HG03196 (cell line): ENCODE measurements around the gene DIS3L2.

ENCODE experiments used
- ATAC-seq: cut with Tn5 transposase; IDR thresholded peaks from one replicate; pipeline ENCODE4 v1.9.1; 2021; ENCODE audit not compliant: unreplicated experiment

The DIS3L2 gene

DNA sequence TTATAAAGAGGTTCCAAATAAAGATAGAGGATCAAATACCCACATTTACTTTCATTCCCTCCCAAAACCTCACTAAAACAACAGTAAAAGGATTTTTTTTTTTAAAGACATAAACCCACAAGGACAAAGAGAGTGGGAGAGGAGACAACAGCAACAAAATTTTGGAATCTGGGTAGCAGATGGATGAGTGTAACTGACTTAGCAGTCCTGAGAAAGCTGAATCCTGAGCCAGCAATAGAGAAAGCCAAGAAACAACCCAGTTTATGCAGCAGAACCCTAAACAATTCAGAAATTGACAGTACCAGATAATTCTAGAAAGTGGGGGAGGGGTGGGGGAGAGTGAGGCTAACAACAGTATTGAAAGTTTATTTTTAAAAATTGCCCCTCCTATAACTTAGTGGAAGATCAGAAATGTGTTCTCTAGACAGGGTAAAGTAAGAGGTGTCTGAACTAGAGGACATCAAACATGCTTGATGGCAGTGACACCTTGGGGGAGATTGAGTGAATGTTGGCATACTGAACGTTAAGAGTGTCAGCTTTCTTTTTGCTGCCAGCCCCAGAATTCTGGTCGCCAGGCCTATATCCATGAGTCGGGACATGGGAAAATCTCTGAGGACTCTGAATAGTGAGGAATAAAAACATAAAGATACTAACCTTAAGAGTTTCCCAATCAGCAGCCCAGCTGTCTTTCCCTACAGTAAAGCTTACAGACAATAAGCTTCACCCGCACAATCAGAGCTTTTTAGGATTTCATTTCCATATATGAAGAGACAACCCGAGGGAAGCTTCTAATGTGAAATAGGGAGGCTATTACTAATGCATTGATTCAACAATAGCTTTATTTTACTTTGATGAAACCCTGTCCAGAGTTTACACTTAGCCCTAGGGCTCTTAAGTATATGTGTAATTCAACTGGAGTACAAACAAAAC lies 289.0 kb downstream of the DIS3L2 start:
- no peak for ATAC-seq

DNA sequence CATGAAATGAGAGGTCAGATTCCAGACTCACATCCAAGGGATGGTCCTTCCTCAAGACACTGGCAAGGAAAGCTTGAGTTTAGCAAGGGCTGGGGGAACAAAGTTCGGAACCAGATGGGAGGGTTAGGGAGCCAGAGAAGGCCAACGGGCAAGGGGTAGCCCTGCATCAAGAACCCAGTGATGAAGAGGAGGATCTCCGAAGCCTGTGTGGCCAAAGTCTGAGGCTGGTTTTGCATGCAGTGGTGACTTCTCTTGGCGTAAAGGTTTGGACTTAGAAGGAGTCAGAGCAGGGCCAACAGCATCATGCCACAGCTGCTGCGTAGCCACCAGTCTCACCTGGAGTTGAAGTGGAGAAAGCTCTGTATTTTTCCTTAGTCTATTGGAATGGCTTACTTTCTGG lies 293.5 kb downstream of the DIS3L2 start:
- ATAC-seq = no peak

DNA sequence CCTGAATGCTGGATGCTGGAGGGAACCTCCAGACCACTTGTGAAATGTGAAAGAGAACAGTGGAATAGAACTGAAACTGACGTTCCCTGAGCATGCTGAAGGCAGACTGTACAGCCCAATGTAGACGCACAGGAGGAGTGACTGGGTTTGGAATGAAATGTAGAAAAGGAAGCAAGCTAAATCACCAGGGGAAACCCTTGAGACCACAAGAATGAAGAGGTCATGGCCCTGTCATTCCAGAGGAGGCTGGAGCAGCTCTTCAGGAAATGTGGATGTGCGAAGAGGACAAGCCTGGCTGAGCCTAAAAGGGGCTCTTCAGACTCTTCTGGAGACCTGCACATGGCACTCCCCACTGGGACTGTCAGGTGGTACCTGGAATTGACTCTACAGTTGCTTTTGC lies 298.6 kb downstream of the DIS3L2 start:
- ATAC-seq = no peak

DNA sequence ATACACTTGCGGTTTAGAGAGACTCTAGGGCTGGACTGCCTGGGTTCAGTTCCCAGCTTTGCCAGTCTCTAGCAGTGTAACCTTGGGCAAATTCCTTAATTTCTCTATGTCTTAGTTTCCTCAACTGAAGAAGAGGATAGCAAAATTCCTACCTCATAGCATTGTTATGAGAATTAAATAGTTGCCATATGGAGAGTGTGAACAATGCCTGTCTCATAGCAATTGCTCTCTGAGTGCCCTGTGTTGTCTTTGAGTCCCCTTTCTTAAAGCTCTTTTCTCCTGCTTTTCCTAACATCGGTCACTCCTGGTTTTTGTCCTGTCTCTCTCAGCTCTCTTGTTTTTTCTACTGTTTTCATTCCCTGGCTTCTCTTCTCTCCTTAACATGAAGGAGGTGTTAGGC lies 300.3 kb downstream of the DIS3L2 start:
- ATAC-seq = no peak

DNA sequence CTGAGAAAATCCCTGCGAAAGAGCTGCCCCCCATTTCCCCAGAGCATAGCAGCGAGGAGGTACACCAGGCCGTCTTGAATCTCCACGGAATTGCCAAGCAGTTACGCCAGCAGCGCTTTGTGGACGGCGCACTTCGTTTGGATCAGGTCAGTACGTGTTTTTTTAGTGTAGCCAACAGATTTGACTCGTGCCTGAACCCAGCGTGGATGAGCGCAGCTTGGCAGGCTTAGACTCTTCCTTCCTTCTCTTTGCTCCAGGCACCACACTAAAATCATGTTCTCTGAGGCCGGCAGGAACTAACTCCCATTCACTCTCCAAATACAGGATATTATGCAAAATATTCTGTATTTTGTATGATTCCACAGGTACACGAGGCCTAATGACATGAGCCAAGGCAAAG lies 301.8 kb downstream of the DIS3L2 start:
- no peak for ATAC-seq

DNA sequence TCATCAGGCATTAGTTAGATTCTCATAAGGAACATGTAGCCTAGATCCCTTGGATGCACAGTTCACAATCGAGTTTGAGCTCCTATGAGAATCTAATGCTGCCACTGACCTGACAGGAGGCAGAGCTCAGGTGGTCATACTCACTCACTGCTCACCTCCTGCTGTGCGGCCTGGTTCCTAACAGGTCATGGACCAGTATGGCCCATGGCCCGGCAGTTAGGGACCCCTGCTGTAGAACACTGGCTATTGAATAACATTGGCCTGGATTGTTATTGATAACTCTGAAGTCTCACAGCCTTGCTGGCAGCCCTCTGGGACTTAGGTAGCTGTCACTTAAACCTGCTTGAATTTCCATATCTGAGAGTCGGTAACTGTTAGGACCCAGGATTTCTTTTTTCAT lies 302.6 kb downstream of the DIS3L2 start:
- ATAC-seq = no peak

DNA sequence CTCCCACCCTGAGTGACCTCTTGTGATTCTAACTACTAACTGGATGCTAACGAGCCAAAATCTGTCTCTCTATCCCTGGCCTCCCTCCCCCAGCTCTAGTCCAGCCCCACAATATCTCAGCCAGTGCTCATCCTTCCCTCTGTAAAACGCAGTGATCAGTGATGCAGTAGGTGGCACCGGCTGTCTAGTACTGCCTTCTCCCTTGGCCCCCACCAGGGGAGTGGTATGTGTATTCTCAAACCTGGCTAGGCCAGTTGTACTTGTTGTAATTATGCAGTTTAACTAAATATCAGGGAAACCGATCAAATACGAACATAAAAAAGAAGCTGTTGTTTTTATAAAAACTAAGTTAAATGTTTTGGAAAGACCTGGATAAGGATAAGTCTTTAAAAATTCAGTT lies 303.8 kb downstream of the DIS3L2 start:
- no peak for ATAC-seq

DNA sequence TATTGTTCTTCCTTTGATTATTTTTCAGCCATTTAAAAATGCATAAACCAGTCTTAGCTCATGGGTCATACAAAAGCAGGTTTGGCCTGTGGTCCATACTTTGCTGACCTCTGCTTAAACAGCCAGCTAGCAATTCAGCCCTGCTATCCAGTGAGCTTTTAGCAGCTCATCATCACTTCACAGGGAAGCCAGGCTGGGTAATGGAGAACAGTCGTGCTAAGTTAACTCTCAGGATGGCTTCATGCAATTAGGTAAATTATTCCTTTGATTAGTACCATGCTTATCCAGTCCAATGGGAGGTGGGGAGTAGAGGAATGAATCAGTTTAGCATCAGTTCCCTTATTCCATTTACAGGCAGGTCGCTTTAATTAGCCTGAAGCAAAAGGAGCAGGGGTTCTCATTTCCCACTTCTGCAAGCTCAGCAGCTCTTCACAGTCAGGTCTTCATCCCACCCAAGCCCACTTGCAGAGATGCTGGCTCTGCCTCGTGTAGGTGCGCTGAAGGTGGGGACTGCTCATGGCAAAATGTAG lies 307.2 kb downstream of the DIS3L2 start:
- no peak for ATAC-seq

DNA sequence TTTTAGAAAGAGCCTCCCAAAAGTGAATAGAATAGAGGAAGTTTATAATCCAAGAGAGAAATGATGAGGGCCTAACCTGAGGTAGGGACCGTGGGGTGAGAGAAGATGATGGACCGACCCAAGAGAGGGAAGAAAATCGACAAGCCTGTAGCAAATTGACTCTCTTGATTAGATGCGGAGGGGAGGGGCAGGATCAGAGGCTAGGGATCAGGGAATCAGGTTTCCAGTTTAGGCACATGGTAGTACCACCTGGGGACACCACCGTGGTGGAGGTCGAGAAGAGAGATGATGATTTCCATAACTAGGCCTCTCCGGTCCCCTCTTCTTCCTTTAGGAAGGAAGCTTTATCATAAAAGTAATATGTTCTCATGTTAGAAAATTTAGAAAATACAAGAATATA lies 308.4 kb downstream of the DIS3L2 start:
- no peak for ATAC-seq

DNA sequence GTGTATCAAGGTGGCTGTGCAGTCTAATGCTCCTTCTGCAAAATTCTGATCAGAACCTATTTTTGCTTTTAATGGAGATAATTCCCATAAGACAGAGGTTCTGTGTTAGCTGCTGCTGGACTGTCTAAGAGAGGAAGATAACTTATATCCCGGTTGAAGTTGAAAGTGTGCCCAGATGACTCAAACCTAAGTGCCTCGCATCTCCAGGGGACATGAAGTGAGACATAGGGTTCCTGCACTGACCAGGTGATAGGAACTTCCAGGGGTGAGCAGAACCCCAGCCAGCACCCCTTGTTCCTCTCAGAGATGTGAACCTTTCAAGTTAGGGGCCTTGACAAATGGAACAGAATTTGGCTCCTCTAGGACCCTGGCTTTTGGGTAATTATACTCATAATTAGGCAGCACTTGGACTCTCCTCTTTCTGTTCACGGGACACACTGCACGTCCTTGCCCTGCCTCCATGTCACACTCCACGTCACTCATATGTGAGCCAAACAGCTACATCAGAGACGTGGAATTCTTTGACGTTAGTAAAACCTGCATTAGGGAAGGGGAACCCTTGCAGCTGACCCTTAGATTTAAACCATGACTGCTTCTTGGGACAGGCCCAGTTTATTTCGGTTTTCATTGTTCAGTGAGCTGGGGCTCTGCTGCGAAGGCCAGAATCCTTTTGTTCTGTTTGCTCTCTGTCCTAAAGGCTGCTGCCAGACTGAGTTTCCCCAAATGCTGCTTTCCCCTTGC lies 312.6 kb downstream of the DIS3L2 start:
- no peak for ATAC-seq

DNA sequence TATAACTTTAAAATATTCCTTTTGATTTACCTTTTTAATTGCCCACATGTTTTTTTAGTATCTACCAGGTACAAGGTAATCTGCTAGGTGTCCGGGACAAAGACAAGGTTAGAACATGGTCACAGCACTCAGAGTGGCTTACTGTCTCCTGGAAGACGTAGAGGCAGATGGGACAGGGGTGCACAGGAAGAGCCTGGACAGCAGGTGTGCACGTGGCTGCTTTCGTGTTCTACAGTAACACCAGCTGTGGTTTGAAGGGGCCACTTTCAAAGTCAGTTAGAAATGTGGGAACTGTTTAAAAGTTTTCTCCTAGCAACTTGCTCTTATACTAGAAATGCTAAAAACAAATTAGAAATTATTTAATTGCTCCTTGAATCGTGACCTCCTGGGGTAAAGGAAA lies 314.2 kb downstream of the DIS3L2 start:
- no peak for ATAC-seq

DNA sequence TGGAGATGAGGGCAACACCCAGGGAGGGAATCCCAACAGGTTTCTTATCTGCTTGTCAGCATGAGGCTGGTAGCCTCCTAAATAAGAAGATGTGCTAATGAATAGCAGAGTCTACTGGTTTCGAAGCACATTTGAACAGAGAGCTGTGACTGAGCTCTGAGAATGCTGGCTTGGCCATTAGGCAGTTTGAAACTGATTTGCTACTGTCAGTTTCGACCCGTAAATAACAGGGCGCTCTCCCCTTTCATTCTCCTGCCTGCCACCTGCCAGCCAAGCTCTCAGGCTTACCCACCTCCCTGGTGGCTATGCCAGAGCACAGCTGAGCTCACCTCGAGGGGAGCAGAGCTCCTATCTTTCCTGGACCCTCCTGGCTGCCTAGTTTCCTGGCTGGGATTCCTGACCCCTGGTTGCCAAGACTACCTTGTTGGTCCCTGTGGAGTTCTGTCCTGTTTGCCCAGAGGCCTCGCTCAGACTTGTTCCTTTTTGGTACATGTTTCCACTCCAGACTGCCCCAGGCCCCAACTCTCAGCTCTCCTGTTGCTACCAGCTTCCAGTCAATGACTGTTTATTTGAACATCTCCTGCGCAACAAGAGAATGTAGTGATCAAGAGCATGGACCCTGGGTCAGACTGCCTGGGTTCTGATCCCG lies 314.7 kb downstream of the DIS3L2 start:
- ATAC-seq = no peak

DNA sequence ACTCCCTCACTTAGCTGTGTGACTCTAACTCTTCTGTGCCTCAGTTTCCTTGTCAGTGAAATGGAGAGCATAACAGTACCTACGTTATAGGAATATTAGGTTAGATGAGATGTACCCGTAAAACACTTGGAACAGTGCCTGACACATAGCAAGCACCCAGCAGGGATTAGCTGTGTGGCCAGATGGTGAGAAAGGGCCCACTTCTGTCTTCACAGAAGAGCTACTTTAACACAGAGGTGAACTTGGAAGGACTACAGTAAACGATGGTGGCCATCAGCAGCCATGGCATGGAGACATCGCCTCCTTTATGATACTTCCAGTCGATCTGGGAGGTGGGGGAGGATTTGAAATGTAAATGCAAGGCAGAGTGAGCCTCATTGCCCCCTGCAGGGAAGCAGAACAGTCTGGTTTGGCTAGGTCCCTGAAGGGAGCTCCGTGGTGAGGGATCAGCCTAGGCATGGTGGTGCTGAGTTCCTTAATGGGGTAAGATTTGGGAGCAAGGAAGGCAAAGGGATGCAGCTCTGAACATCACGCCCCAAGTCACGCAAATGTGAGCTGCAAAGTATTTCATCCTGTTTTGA lies 315.3 kb downstream of the DIS3L2 start:
- no peak for ATAC-seq

DNA sequence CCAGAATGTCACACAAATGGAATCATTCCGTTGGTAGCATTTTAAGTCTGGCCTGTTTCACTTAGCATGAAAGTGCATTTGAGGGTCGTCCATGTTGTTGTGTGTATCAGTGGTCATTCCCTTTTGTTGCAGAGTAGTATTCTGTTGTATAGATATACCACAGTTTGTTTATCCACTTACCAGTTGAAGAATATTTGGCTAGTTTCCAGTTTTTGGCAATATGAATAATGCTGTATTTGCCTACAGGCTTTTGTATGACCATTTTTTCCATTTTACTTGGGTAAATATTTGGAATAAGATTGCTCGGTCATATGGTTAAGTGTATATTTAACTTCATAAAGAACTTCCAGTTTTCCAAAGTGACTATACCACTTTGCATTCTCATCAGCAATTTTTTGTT lies 317.0 kb downstream of the DIS3L2 start:
- no peak for ATAC-seq

DNA sequence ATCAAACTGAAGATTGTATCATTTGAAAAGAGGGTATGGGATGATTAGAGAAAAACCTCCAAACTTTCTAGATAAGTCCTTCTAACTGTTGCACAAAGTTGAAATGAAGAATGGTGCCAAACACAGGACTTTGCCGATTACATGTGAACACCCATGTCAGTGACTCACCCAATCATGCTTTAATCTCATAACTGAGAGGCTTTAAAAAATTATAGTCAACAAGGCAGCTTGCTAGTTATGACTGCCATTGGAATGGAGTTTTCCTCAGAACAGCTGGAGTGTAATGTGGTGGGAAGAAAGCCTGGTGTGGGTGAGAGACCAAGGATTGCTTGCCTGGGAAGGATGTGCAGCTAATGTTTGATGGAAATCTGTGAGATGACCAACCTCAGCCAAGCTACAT lies 318.8 kb downstream of the DIS3L2 start:
- no peak for ATAC-seq

DNA sequence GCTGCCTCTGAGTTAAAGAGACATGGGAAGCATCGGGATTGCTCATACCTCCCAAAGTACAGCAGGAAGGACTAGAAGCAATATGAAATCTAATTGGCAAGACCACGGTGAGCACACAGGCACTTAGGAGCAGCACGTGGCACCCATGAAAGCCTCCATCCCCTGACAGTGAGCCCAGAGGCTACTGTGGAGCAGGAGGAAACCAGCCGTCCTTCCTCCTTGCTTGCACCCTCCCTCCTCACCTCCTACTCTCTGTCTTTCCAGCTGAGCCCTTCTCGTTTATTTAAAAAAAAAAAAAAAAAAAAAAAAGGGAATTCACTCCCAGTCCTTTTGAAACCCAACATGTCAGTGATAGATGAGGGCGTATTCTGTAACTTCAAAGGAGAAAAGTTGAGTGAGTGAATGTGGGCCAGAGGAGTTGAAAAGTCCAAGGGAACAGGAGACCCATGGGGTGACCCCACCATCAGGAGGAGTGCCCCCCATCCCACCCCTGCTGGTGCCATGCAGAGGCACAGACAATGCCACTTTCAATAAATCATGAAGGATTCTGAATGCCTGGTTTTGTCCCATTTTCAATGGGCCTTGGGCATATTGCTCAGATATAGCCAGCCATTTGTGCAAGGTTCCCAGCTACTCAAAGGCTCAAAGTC lies 320.5 kb downstream of the DIS3L2 start:
- ATAC-seq = no peak

DNA sequence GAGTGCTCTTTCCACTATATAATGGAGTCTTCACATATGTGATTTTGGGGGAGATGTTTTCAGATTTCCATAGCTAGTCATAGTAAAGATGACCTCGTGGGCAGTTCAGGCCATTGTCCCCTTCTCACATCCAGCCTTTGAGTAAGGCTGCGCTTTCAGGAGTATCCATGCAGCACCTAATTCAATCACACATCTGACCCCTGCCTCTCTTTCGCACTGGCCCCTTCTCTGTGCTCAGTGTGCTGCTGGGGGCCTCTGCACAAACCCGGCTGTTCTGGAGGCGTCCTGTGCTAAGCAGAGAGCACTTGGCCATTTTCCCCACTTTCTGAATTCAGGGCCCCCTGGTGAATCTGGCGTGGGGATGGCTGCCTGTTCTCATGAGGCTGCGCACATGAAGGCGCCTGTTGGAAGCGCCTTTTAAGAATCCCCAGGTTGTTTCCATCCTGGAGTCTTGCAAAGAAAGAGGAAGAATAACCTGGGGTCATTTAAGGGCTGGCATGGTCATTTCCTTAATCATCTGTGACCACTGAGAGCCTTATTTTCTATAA lies 321.1 kb downstream of the DIS3L2 start:
- ATAC-seq = no peak

DNA sequence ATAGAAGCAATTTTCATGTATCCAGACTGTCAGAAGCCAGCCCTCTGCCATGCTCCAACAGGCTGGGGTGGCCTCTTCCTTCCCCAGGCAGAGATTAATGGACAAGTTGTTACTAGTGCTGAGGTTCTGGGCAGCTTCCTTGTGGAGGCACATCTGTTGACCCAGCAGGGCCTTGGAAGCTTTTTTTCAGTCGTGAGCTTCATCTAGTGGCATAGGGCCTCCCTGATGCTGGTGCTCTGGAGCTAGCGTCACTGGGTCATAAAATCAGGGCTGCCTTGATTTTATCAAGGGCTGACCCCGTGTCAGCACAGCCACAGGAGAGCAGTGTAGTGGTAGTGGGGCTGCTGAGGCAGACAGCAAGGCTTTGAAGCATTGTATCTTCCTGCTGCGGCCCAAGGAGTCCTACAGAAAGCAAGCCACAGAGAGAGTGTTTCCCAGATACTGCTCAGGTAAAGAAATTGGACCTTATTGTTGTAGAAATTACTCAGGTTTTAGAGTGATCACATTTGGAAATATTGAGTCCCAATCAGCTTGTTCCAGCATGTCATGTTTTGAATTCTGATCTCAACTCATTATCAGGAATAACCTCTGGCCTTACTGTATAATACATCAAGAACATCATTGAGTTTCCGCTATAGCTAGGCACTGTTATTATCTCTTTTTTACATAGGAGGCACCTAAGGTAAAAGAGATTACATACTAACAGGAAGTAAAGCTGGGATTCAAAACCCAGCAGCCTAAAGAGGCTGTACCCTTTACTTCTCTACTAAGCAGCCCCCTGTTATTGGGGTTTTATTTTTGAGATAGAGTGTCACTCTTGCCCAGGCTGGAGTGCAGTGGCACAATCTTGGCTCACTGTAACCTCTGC lies 324.7 kb downstream of the DIS3L2 start:
- no peak for ATAC-seq

DNA sequence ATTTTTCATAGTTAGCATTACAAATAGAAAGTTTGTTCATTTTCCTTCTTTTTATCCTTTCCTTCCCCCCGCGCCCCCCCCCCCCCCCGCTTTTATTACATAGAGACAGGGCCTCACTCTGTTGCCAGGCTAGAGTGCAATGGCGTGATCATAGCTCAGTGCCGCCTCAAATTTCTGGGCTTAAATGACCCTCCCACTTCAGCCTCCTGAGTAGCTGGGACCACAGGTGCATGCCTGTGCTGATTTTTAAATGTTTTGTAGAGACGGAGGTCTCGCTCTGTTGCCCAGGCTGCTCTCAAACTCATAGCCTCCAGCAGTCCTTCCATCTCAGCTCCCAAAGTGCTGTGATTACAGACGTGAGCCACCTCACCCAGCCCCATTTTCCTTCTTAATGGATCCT lies 325.8 kb downstream of the DIS3L2 start:
- ATAC-seq = no peak
